Karpas-422 (cell line): ENCODE data around the gene EGFL8. TPM values are rescaled to one million over a fixed set of nuclear protein-coding genes. Genes with fewer than 3 reads are reported as not detected.

ENCODE experiments used
- DNase-seq: peaks from one replicate; pipeline ENCODE4 v3.0.0-alpha.2; 2015
- H2AFZ ChIP-seq: fragments of 200-600 bp; sonication (generic); 2 replicates; pipeline ENCODE4 v1.6.1; 2014; ENCODE audit warnings: antibody characterized with exemption, low read length, mixed read lengths
- H3K27ac ChIP-seq: fragments of 200-600 bp; sonication (generic); 2 replicates; pipeline ENCODE4 v1.5.1; 2014; ENCODE audit warnings: mild to moderate bottlenecking, low read length, moderate library complexity
- H3K27me3 ChIP-seq: fragments of 200-600 bp; sonication (generic); 2 replicates; pipeline ENCODE4 v1.6.1; 2014; ENCODE audit warnings: low read length, mixed read lengths
- H3K36me3 ChIP-seq: fragments of 200-600 bp; sonication (generic); 2 replicates; pipeline ENCODE4 v1.6.1; 2014; ENCODE audit warnings: low read length, mixed read lengths; ENCODE audit not compliant: insufficient read depth
- H3K4me1 ChIP-seq: fragments of 200-600 bp; sonication (generic); 2 replicates; pipeline ENCODE4 v1.6.1; 2014; ENCODE audit warnings: mild to moderate bottlenecking, low read length, mixed read lengths
- H3K4me2 ChIP-seq: fragments of 200-600 bp; sonication (generic); 2 replicates; pipeline ENCODE4 v1.6.1; 2014; ENCODE audit warnings: low read length, low read depth, mild to moderate bottlenecking; ENCODE audit not compliant: poor library complexity, severe bottlenecking
- H3K4me3 ChIP-seq: fragments of 200-600 bp; sonication (generic); 2 replicates; pipeline ENCODE4 v1.5.1; 2014; ENCODE audit warnings: mild to moderate bottlenecking, antibody characterized with exemption, low read length, mixed read lengths
- H3K79me2 ChIP-seq: fragments of 200-600 bp; sonication (generic); 2 replicates; pipeline ENCODE4 v1.6.1; 2014; ENCODE audit warnings: mild to moderate bottlenecking, low read length, mixed read lengths
- H3K9ac ChIP-seq: fragments of 200-600 bp; sonication (generic); 2 replicates; pipeline ENCODE4 v1.6.0; 2014; ENCODE audit warnings: low read length
- H3K9me2 ChIP-seq: fragments of 200-600 bp; sonication (generic), shearing (Covaris generic); replicated peaks from 2 replicates; pipeline ENCODE4 v1.6.0; 2014; ENCODE audit warnings: mild to moderate bottlenecking, low read length, moderate library complexity; ENCODE audit not compliant: insufficient read depth
- H3K9me3 ChIP-seq: fragments of 300-700, 200-600 bp; sonication (generic); 2 replicates; pipeline ENCODE4 v1.6.1; 2014; ENCODE audit warnings: low read length, mixed read lengths
- H4K20me1 ChIP-seq: fragments of 200-600 bp; sonication (generic); 2 replicates; pipeline ENCODE4 v1.6.1; 2014; ENCODE audit warnings: mild to moderate bottlenecking, antibody characterized with exemption, low read length, low read depth; ENCODE audit not compliant: insufficient read depth
- total RNA-seq: library from RNA; depleted of rRNA; stranded (reverse); fragments of >200 nt; shearing (Covaris generic); gene quantifications from 2 replicates; pipeline ENCODE4 v1.2.3, GENCODE V29; 2014; ENCODE audit warnings: low replicate concordance

The EGFL8 gene
- total RNA-seq, 1 experiment from 2014 or later, result 3.7 TPM

- Histone ChIP-seq H3K27me3 (no peaks in the 10 kb centered on the region), H3K9me2 (no peaks in the 10 kb centered on the region), H3K9me3 (no peaks in the 10 kb centered on the region), H3K27ac (no peak within 1 kb of the TSS; the same call in 1 of the 2 replicates), H3K4me2 (peak within 1 kb of the TSS; percentile 80), H3K4me1 (peaks cover 29% of the 10 kb centered on the region), H4K20me1 (no peaks in the 10 kb centered on the region), H3K4me3 (peak within 1 kb of the TSS; percentile 74), H3K79me2 (peaks cover 10% of the 10 kb centered on the region; the same call in 1 of the 2 replicates), H3K36me3 (peaks cover 9% of the 10 kb centered on the region; the same call in 1 of the 2 replicates), H3K9ac (peak within 1 kb of the TSS; percentile 80), H2AFZ (peak within 1 kb of the TSS; percentile 83; the same call in 1 of the 2 replicates)
- peak; percentile 92 for DNase-seq
Measured at GRCh38 chr6:32153564-32154513, 10.6 kb upstream of the EGFL8 start, which contains the start of gene PPT2. Gene PPT2 (plus strand): TSS chr6:32154141. CDS start chr6:32154595, 454 bp downstream.

GRCh38 chr6:32154514-32155161 lies 9.8 kb upstream of the EGFL8 start:
- peaks cover 29% of the 10 kb centered on the region for H3K4me1 ChIP-seq
- no peaks in the 10 kb centered on the region for H3K27me3 ChIP-seq
- peak overlapping the region; percentile 80 for H3K4me2 ChIP-seq
- no peaks in the 10 kb centered on the region for H3K9me3 ChIP-seq
- H3K4me3 ChIP-seq, result peak overlapping the region; percentile 74
- no peaks in the 10 kb centered on the region for H3K9me2 ChIP-seq
- H2AFZ ChIP-seq, result peak overlapping the region; percentile 83; the same call in 1 of the 2 replicates
- peaks cover 9% of the 10 kb centered on the region; the same call in 1 of the 2 replicates for H3K36me3 ChIP-seq
- no peaks in the 10 kb centered on the region for H4K20me1 ChIP-seq
- peak overlapping the region; percentile 80 for H3K9ac ChIP-seq
- DNase-seq, result peak; percentile 91
- peaks cover 10% of the 10 kb centered on the region; the same call in 1 of the 2 replicates for H3K79me2 ChIP-seq
- H3K27ac ChIP-seq, result no peak overlapping the region; the same call in 1 of the 2 replicates

GRCh38 chr6:32156891-32157290 lies 7.5 kb upstream of the EGFL8 start:
- no peak overlapping the region for H3K4me3 ChIP-seq
- H3K9ac ChIP-seq, result no peak overlapping the region
- H3K36me3 ChIP-seq, result peaks cover 9% of the 10 kb centered on the region; the same call in 1 of the 2 replicates
- H3K27ac ChIP-seq, result no peak overlapping the region
- H3K9me2 ChIP-seq, result no peaks in the 10 kb centered on the region
- peaks cover 10% of the 10 kb centered on the region; the same call in 1 of the 2 replicates for H3K79me2 ChIP-seq
- no peaks in the 10 kb centered on the region for H4K20me1 ChIP-seq
- no peaks in the 10 kb centered on the region for H3K27me3 ChIP-seq
- no peaks in the 10 kb centered on the region for H3K9me3 ChIP-seq
- no peak overlapping the region for H2AFZ ChIP-seq
- H3K4me2 ChIP-seq, result no peak overlapping the region
- H3K4me1 ChIP-seq, result peaks cover 29% of the 10 kb centered on the region
- no peak for DNase-seq

GRCh38 chr6:32158052-32158451 lies 6.3 kb upstream of the EGFL8 start:
- Histone ChIP-seq H2AFZ (no peak overlapping the region), H3K27me3 (no peaks in the 10 kb centered on the region), H3K4me1 (peaks cover 25% of the 10 kb centered on the region), H3K27ac (no peak overlapping the region), H3K9me2 (no peaks in the 10 kb centered on the region), H3K79me2 (peaks cover 10% of the 10 kb centered on the region; the same call in 1 of the 2 replicates), H3K4me3 (no peak overlapping the region), H3K9ac (no peak overlapping the region), H3K9me3 (no peaks in the 10 kb centered on the region), H4K20me1 (no peaks in the 10 kb centered on the region), H3K36me3 (peaks cover 9% of the 10 kb centered on the region; the same call in 1 of the 2 replicates), H3K4me2 (no peak overlapping the region)
- no peak for DNase-seq

GRCh38 chr6:32163559-32164258 lies 686 bp upstream of the EGFL8 start:
- Histone ChIP-seq H3K79me2 (no peaks in the 10 kb centered on the region), H2AFZ (no peak overlapping the region), H3K9me3 (no peaks in the 10 kb centered on the region), H3K9ac (no peak overlapping the region), H4K20me1 (no peaks in the 10 kb centered on the region), H3K4me2 (no peak overlapping the region), H3K27me3 (no peaks in the 10 kb centered on the region), H3K9me2 (no peaks in the 10 kb centered on the region), H3K27ac (no peak overlapping the region), H3K4me1 (peaks cover 10% of the 10 kb centered on the region), H3K4me3 (no peak overlapping the region), H3K36me3 (peaks cover 4% of the 10 kb centered on the region; the same call in 1 of the 2 replicates)
- no peak for DNase-seq

- H3K9me3 ChIP-seq, result no peaks in the 10 kb centered on the region
- H3K27ac ChIP-seq, result no peak overlapping the region
- H3K9me2 ChIP-seq, result no peaks in the 10 kb centered on the region
- no peaks in the 10 kb centered on the region for H4K20me1 ChIP-seq
- no peak overlapping the region for H3K9ac ChIP-seq
- no peaks in the 10 kb centered on the region for H3K79me2 ChIP-seq
- H3K27me3 ChIP-seq, result no peaks in the 10 kb centered on the region
- no peak overlapping the region for H2AFZ ChIP-seq
- peaks cover 7% of the 10 kb centered on the region; the same call in 1 of the 2 replicates for H3K36me3 ChIP-seq
- H3K4me2 ChIP-seq, result no peak overlapping the region
- no peak overlapping the region for H3K4me3 ChIP-seq
- peaks cover 12% of the 10 kb centered on the region for H3K4me1 ChIP-seq
- DNase-seq, result peak; percentile 47
Measured at GRCh38 chr6:32166411-32167061, 2.1 kb downstream of the EGFL8 start.

GRCh38 chr6:32167154-32167760 lies 2.9 kb downstream of the EGFL8 start:
- H3K27me3 ChIP-seq, result no peaks in the 10 kb centered on the region
- no peaks in the 10 kb centered on the region for H3K9me3 ChIP-seq
- H3K36me3 ChIP-seq, result peaks cover 7% of the 10 kb centered on the region; the same call in 1 of the 2 replicates
- H3K4me2 ChIP-seq, result no peak overlapping the region
- H3K4me3 ChIP-seq, result no peak overlapping the region
- no peak overlapping the region for H3K27ac ChIP-seq
- H3K4me1 ChIP-seq, result peaks cover 12% of the 10 kb centered on the region
- H3K9ac ChIP-seq, result no peak overlapping the region
- no peaks in the 10 kb centered on the region for H4K20me1 ChIP-seq
- no peak overlapping the region for H2AFZ ChIP-seq
- DNase-seq, result no peak
- H3K79me2 ChIP-seq, result peaks cover 3% of the 10 kb centered on the region; the same call in 1 of the 2 replicates
- no peaks in the 10 kb centered on the region for H3K9me2 ChIP-seq
